ENCODE data around the gene NTHL1.
A peak's percentile ranks its signal among the peaks of the same experiment; 100 is the strongest.

DNA sequence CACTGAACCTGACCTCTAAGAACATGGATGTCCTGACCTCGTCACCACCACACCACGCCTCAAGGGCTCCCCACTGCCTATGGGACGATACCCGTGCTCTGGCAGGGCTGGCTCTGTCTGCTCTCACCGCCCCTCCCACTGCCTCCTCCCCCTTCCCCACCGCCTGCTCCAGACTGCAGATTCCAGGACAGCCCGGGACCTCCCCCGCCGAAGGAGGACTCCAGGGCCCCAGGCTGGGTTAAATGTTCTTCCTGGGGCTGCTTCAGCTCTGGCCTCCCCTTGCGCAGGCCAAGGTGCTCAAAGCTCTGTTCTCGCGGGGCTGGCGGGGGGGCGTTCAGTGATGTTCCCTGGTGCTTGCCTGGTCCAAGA, 24.9 kb downstream of the NTHL1 start:
- no peak for TF ChIP-seq HDAC6 (IDR thresholded peaks at IDR 0.05; ENCODE audit: low read depth, low read length)
- no peak for TF ChIP-seq SIX5 (IDR thresholded peaks at IDR 0.05; ENCODE audit: low read depth, low read length)
- TF ChIP-seq GTF2F1 (IDR thresholded peaks at IDR 0.05; ENCODE audit: borderline replicate concordance, low read depth, low read length), result no peak
- TF ChIP-seq POLR2AphosphoS5 (IDR thresholded peaks at IDR 0.05; ENCODE audit: low read depth, low read length), result no peak
- no peak for TF ChIP-seq JUND (IDR thresholded peaks at IDR 0.05; ENCODE audit: low read length)
- TF ChIP-seq EP300 (IDR thresholded peaks at IDR 0.05; ENCODE audit: borderline replicate concordance in 1 of 2, low read depth in 2 of 2, low read length in 2 of 2), result no peak
- no peak for TF ChIP-seq SP2 (IDR thresholded peaks at IDR 0.05; ENCODE audit: low read length)
- TF ChIP-seq CTCF (IDR thresholded peaks at IDR 0.05; ENCODE audit: control extremely low read depth in 1 of 3, insufficient read depth in 1 of 3, low read depth in 1 of 3, low read length in 3 of 3), result peak in 1 of 3 experiments; percentile 4; a peak in 1 of 4 replicates
- no peak for TF ChIP-seq TCF12 (IDR thresholded peaks at IDR 0.05; ENCODE audit: low read depth, low read length)
- TF ChIP-seq RBBP5 (IDR thresholded peaks at IDR 0.05; ENCODE audit: borderline replicate concordance, low read depth, low read length), result no peak
- TF ChIP-seq, protein P1, sequence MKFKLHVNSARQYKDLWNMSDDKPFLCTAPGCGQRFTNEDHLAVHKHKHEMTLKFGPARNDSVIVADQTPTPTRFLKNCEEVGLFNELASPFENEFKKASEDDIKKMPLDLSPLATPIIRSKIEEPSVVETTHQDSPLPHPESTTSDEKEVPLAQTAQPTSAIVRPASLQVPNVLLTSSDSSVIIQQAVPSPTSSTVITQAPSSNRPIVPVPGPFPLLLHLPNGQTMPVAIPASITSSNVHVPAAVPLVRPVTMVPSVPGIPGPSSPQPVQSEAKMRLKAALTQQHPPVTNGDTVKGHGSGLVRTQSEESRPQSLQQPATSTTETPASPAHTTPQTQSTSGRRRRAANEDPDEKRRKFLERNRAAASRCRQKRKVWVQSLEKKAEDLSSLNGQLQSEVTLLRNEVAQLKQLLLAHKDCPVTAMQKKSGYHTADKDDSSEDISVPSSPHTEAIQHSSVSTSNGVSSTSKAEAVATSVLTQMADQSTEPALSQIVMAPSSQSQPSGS (IDR thresholded peaks at IDR 0.05; ENCODE audit: low read length), result no peak
- TF ChIP-seq TAF1 (IDR thresholded peaks at IDR 0.05; ENCODE audit: low read depth, low read length), result no peak

Data from H1 (cell line).